Peyer's patch (tissue), 4 donors: ENCODE results near the gene KIAA1755. TPM values are rescaled to one million over a fixed set of nuclear protein-coding genes. Genes with fewer than 3 reads are reported as not detected.

Experiments used
- DNase-seq, 3 donors: peaks; one replicate each; pipeline ENCODE4 v3.0.0-alpha.2; 2017 to 2019
- H3K27ac ChIP-seq, 4 donors: fragments of 200-600 bp; sonication (generic); one replicate each; pipeline ENCODE4 v1.5.1; 2016 to 2019
- H3K27me3 ChIP-seq, 2 donors: fragments of 200-600 bp; sonication (generic); one replicate each; pipeline ENCODE4 v1.5.1; 2019
- H3K36me3 ChIP-seq, 3 donors: fragments of 200-600 bp; sonication (generic); one replicate each; pipeline ENCODE4 v1.5.1; 2016 to 2019
- H3K4me1 ChIP-seq, 4 donors: fragments of 200-600 bp; sonication (generic); one replicate each; pipeline ENCODE4 v1.5.1; 2016 to 2019
- H3K4me3 ChIP-seq, 4 donors: fragments of 200-600 bp; sonication (generic); 1 replicate in 3 of 4; 2 replicates in 1 of 4; pipeline ENCODE4 v1.5.1; 2016 to 2019; ENCODE audit warnings: mild to moderate bottlenecking in 1 of 4
- H3K9me3 ChIP-seq, 4 donors: fragments of 200-600 bp; sonication (generic); one replicate each; pipeline ENCODE4 v1.5.1; 2016 to 2019; ENCODE audit warnings: mild to moderate bottlenecking in 1 of 4
- POLR2A ChIP-seq, 2 donors: fragments of 450-650 bp; IDR thresholded peaks; one replicate each; pipeline ENCODE4 v1.5.1; 2017; ENCODE audit warnings: antibody characterized with exemption in 2 of 2, mild to moderate bottlenecking in 2 of 2, moderate library complexity in 2 of 2
- total RNA-seq, 4 donors: library from RNA; depleted of rRNA; stranded (reverse); fragments of >200 nt; gene quantifications; one replicate each; pipeline ENCODE4 v1.1.0, GENCODE V29; 2016
- TF ChIP-seq, protein P1 (sequence below), 6 experiments: fragments of 450-650 bp in 4 of 6; fragments of 200-600 bp in 2 of 6; sonication (generic) in 1 of 6; IDR thresholded peaks; one replicate each; pipeline ENCODE4 v1.5.1; 2017 to 2019; ENCODE audit warnings: antibody characterized with exemption in 6 of 6, mild to moderate bottlenecking in 3 of 6, moderate library complexity in 1 of 6

Gene KIAA1755
- total RNA-seq, 4 donors from 2014 or later, result 0.35 to 4.1 (median 2.0) TPM

DNA sequence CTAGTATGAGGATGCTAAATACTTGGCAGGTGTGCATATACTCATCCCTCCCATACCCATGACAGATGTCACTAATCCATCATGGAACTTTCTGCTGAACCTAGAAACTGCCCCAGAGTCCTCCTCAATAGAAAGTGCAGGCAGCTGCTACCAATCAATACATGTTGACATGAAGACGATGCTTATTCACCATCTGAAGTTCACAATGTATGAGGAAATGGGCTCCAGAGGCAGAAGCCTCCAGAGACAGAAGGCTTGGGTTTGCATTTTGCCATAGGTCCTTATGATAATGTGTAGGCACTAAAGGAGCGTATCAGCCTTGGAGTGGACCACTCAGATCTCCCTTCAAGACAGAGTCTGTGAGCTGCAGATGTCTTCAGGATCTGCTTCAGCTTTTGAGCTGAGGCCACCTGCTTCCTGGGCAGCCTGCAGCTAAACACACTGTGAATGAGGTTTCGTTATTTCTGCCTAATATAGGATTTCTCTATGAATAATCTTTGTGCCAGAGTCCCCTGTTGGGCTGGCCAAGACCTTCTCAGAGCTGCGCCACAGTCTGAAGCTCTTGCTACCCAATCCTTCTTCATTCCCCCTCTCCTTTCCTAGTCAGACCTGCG, 7.5 kb upstream of the KIAA1755 start:
- Histone ChIP-seq H3K36me3 (no peaks in the 10 kb centered on the region), H3K4me1 (peaks cover 0 to 11% (median 0%) of the 10 kb centered on the region in 4 donors), H3K4me3 (no peak overlapping the region), H3K27ac (no peak overlapping the region), H3K9me3 (no peaks in the 10 kb centered on the region), H3K27me3 (no peaks in the 10 kb centered on the region)
- TF ChIP-seq POLR2A (IDR thresholded peaks at IDR 0.05), result no peak
- TF ChIP-seq, protein P1, sequence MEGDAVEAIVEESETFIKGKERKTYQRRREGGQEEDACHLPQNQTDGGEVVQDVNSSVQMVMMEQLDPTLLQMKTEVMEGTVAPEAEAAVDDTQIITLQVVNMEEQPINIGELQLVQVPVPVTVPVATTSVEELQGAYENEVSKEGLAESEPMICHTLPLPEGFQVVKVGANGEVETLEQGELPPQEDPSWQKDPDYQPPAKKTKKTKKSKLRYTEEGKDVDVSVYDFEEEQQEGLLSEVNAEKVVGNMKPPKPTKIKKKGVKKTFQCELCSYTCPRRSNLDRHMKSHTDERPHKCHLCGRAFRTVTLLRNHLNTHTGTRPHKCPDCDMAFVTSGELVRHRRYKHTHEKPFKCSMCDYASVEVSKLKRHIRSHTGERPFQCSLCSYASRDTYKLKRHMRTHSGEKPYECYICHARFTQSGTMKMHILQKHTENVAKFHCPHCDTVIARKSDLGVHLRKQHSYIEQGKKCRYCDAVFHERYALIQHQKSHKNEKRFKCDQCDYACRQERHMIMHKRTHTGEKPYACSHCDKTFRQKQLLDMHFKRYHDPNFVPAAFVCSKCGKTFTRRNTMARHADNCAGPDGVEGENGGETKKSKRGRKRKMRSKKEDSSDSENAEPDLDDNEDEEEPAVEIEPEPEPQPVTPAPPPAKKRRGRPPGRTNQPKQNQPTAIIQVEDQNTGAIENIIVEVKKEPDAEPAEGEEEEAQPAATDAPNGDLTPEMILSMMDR (IDR thresholded peaks at IDR 0.05), result no peak
- peak in 1 of 3 donors; percentile 3 for DNase-seq

DNA sequence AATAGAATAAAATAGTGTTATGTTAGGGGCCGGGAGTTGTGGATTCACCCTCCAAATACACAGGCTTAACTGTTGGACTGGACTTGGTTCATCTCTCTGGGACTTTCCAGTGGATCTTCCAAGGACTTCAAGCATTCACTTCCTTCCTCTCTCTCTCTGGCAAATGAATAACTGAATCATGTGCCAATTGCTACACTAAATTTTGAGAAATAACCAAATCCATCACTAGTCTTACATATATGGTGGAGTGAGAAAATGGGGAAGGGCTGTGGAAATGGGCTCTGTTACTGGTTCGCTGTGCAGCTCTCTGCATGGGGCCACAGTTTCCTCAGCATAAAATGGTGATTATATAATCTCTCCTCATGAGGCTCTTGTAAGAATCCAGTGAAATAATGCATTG, 6.8 kb upstream of the KIAA1755 start:
- Histone ChIP-seq H3K27ac (no peak overlapping the region), H3K9me3 (no peaks in the 10 kb centered on the region), H3K36me3 (no peaks in the 10 kb centered on the region), H3K4me1 (peaks cover 0 to 11% (median 0%) of the 10 kb centered on the region in 4 donors), H3K27me3 (no peaks in the 10 kb centered on the region), H3K4me3 (no peak overlapping the region)
- TF ChIP-seq, protein P1 (IDR thresholded peaks at IDR 0.05), result no peak
- TF ChIP-seq POLR2A (IDR thresholded peaks at IDR 0.05), result no peak
- no peak for DNase-seq

GRCh38 chr20:38266426-38266825, 5.9 kb upstream of the KIAA1755 start:
- H3K36me3 ChIP-seq, result no peaks in the 10 kb centered on the region
- H3K27ac ChIP-seq, result no peak overlapping the region
- TF ChIP-seq, protein P1 (IDR thresholded peaks at IDR 0.05), result no peak
- TF ChIP-seq POLR2A (IDR thresholded peaks at IDR 0.05), result no peak
- H3K4me1 ChIP-seq, result peaks cover 0 to 9% (median 0%) of the 10 kb centered on the region in 4 donors
- no peak for DNase-seq
- no peak overlapping the region for H3K4me3 ChIP-seq
- H3K9me3 ChIP-seq, result no peaks in the 10 kb centered on the region
- no peaks in the 10 kb centered on the region for H3K27me3 ChIP-seq

DNA sequence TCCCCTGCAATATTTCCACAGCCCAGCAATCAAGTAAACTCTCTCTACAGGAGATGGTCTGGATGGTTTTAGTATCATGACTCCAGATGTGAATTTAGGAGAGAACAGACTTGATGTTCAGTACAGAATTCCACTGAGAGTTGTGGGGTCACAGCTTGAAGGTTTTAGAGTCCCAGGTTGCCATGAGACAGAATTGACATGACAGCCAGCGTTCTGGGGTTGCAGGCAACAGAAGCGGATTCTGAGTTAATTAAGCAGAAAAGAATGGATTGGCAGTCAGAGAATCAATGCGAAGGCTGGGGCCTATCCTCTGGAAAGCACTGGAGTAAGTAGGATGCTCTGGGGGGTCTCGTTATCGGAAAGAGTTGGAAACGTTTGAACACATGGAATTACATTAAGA, 2.4 kb upstream of the KIAA1755 start:
- Histone ChIP-seq H3K4me1 (no peaks in the 10 kb centered on the region), H3K27me3 (no peaks in the 10 kb centered on the region), H3K9me3 (no peaks in the 10 kb centered on the region), H3K27ac (no peak overlapping the region), H3K4me3 (no peak overlapping the region), H3K36me3 (no peaks in the 10 kb centered on the region)
- TF ChIP-seq, protein P1 (IDR thresholded peaks at IDR 0.05), result no peak
- no peak for TF ChIP-seq POLR2A (IDR thresholded peaks at IDR 0.05)
- DNase-seq, result no peak

DNA sequence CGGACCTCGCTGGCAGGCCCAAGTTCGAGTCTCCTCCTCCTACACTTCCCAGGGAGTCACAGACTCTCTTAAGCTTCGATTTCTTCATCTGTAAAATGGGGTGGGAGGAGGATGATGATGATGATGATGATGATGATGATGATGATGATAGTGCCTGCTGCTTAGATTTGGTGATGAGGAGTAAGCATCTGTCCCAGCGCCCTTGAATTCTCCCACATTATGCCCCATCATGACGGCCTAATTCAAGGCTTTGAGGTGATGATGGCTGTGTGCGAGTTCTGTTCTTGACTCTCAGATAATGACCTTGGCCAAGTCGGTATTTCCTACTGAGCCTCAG, 487 bp upstream of the KIAA1755 start:
- no peaks in the 10 kb centered on the region for H3K36me3 ChIP-seq
- H3K4me3 ChIP-seq, result peak overlapping the region in 1 of 4 donors; percentile 44
- no peaks in the 10 kb centered on the region for H3K4me1 ChIP-seq
- no peak for TF ChIP-seq POLR2A (IDR thresholded peaks at IDR 0.05)
- TF ChIP-seq, protein P1 (IDR thresholded peaks at IDR 0.05), result no peak
- H3K27me3 ChIP-seq, result no peaks in the 10 kb centered on the region
- DNase-seq, result no peak
- no peaks in the 10 kb centered on the region for H3K9me3 ChIP-seq
- peak overlapping the region; percentile 32 to 78 (median 65) for H3K27ac ChIP-seq

GRCh38 chr20:38260025-38260377, 534 bp downstream of the KIAA1755 start:
- no peaks in the 10 kb centered on the region for H3K36me3 ChIP-seq
- H3K9me3 ChIP-seq, result no peaks in the 10 kb centered on the region
- no peaks in the 10 kb centered on the region for H3K4me1 ChIP-seq
- no peak for DNase-seq
- TF ChIP-seq, protein P1 (IDR thresholded peaks at IDR 0.05), result no peak
- TF ChIP-seq POLR2A (IDR thresholded peaks at IDR 0.05), result no peak
- H3K27ac ChIP-seq, result peak overlapping the region; percentile 32 to 78 (median 65)
- H3K4me3 ChIP-seq, result peak overlapping the region; percentile 14 to 44 (median 34)
- no peaks in the 10 kb centered on the region for H3K27me3 ChIP-seq
